T-cell (primary cell): ENCODE measurements around the gene TAF3. TPM values are rescaled to one million over a fixed set of nuclear protein-coding genes. Genes with fewer than 3 reads are reported as not detected.

Experiments used
- ATAC-seq, 4 experiments: fragments of 200-7000 bp in 3 of 4; fragments of 150-1000 bp in 1 of 4; cut with Tn5 transposase; replicated peaks in 1 of 4; 1 replicate in 3 of 4; 2 replicates in 1 of 4; pipeline ENCODE4 v1.10.0; 2021; ENCODE audit warnings: moderate library complexity in 3 of 4, mild to moderate bottlenecking in 2 of 4, moderate number of reproducible peaks in 1 of 4
- CTCF ChIA-PET, 2 donors: fragments of 300-600 bp; sonication (Branson Sonifier 250); formaldehyde crosslinking; loops; one replicate each; lab custom pipeline; 2022; ENCODE audit warnings: antibody characterized with exemption in 2 of 2; lab: Charles Lee
- POLR2A ChIA-PET, 2 donors: fragments of 300-600 bp; sonication (Branson Sonifier 250); formaldehyde crosslinking; loops; one replicate each; lab custom pipeline; 2022; ENCODE audit warnings: antibody characterized with exemption in 2 of 2; lab: Charles Lee
- DNase-seq, 35 experiments: peaks; one replicate each; pipeline versions ENCODE4 v3.0.0 to v3.0.0-alpha.2; 2013 to 2023
- H3K27ac ChIP-seq: one replicate; pipeline ENCODE4 v1.5.1; 2013; ENCODE audit warnings: low read length
- H3K27me3 ChIP-seq, 2 experiments: replicated peaks in 1 of 2; 1 replicate in 1 of 2; 2 replicates in 1 of 2; pipeline versions ENCODE4 v1.6.1 to v1.7.0; 2013; ENCODE audit warnings: low read length in 1 of 2, mixed read lengths in 1 of 2; ENCODE audit not compliant: control insufficient read depth in 2 of 2, insufficient read depth in 2 of 2; ENCODE audit errors: extremely low read depth in 1 of 2
- H3K36me3 ChIP-seq, 2 donors: 1 replicate in 1 of 2; 2 replicates in 1 of 2; pipeline versions ENCODE4 v1.6.1 to v1.7.0; 2013; ENCODE audit warnings: low read length in 1 of 2; ENCODE audit not compliant: control insufficient read depth in 2 of 2, insufficient read depth in 1 of 2; ENCODE audit errors: extremely low read depth in 1 of 2
- H3K4me1 ChIP-seq, 2 experiments: 1 replicate in 1 of 2; 2 replicates in 1 of 2; pipeline versions ENCODE4 v1.6.1 to v1.7.0; 2013; ENCODE audit warnings: low read length in 2 of 2, mixed read lengths in 1 of 2; ENCODE audit not compliant: insufficient read depth in 2 of 2, control insufficient read depth in 1 of 2; ENCODE audit errors: extremely low read depth in 1 of 2
- H3K4me3 ChIP-seq, 2 donors: 1 replicate in 1 of 2; 2 replicates in 1 of 2; pipeline versions ENCODE4 v1.5.1 to v1.7.0; 2013; ENCODE audit warnings: mild to moderate bottlenecking in 2 of 2, low read length in 1 of 2, moderate library complexity in 1 of 2; ENCODE audit not compliant: control insufficient read depth in 1 of 2; ENCODE audit errors: extremely low read depth in 1 of 2
- H3K9me3 ChIP-seq: 2 replicates; pipeline ENCODE4 v1.7.0; 2013
- H3K27ac Mint-ChIP-seq, 2 donors: one replicate each; pipeline ENCODE4 v1.8.0; 2020 to 2021; ENCODE audit warnings: mild to moderate bottlenecking in 2 of 2, mixed read lengths in 2 of 2
- H3K27me3 Mint-ChIP-seq, 2 donors: one replicate each; pipeline ENCODE4 v1.8.0; 2021 to 2022; ENCODE audit warnings: mixed read lengths in 2 of 2
- H3K36me3 Mint-ChIP-seq: one replicate; pipeline ENCODE4 v1.8.0; 2021; ENCODE audit warnings: mixed read lengths
- H3K4me1 Mint-ChIP-seq, 3 donors: one replicate each; pipeline ENCODE4 v1.8.0; 2020 to 2022; ENCODE audit warnings: mixed read lengths in 3 of 3, mild to moderate bottlenecking in 1 of 3
- H3K4me3 Mint-ChIP-seq, 3 donors: one replicate each; pipeline ENCODE4 v1.8.0; 2020 to 2022; ENCODE audit warnings: mild to moderate bottlenecking in 3 of 3, mixed read lengths in 3 of 3, moderate library complexity in 3 of 3
- H3K9me3 Mint-ChIP-seq, 3 donors: one replicate each; pipeline ENCODE4 v1.8.0; 2020 to 2022; ENCODE audit warnings: mixed read lengths in 3 of 3
- WGBS: methylation state at CpG from one replicate; pipeline ENCODE4 v1.1.5; 2013; ENCODE audit warnings: missing lambda C conversion rate; ENCODE audit not compliant: insufficient coverage; 5-methylcytosine and 5-hydroxymethylcytosine counted together
- total RNA-seq, 35 experiments: library from RNA in 6 of 35; stranded (reverse) in 6 of 35; fragments of 120-200 nt in 1 of 35; gene quantifications; one replicate each; pipeline versions ENCODE4 v1.2.1 to v1.2.4 and lab custom pipeline; 2013 to 2026

The TAF3 gene
- total RNA-seq, 5 donors from 2014 or later (not counting 1 experiment from before 2014, with no cell fraction given), result 18.2 to 21.8 (median 20.0) TPM

DNA sequence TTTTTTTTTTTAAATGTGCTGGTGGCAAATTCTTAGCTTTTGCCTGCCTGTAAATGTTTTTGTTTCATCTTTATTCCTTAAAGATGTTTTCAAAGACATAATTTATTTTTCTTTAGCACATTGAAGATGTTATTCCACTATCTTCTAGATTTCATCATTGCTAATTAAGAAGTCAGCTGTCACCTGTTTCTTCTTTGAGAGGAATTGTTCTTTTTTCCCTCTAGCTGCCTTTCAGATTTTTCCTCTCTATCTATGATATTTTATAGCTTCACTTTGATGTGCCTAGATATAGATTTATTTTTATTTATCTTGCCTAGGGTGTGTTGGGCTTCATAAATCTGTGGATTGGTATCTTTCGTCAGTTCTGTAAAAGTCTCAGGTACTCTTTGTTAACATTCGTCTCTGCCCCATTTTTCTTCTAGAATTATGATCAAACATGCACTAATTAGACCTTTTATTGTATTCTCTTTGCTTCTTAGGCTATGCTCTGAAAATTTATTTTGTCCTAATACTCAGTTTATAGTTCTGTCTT, 186.2 kb downstream of the TAF3 start:
- H3K9me3 Mint-ChIP-seq, result peaks cover 0 to 29% (median 14%) of the 10 kb centered on the region in 3 donors
- Histone ChIP-seq H3K9me3 (peaks cover 4% of the 10 kb centered on the region), H3K4me3 (no peak overlapping the region), H3K36me3 (peaks cover 3 to 7% of the 10 kb centered on the region in 2 donors), H3K27ac (no peak overlapping the region), H3K4me1 (no peaks in the 10 kb centered on the region), H3K27me3 (no peaks in the 10 kb centered on the region)
- peaks cover 64% of the 10 kb centered on the region for H3K36me3 Mint-ChIP-seq
- WGBS, result no CpG with 5 or more reads among the region's 2 CpGs
- no peaks in the 10 kb centered on the region for H3K27me3 Mint-ChIP-seq
- ChIA-PET POLR2A (no interaction called here), CTCF (interaction anchor here in 1 of 2 donors (0.7 kb wide), 1 partner anchor 1575 kb away, joined by 3 read pairs; no protein-coding TSS in a partner anchor)
- H3K27ac Mint-ChIP-seq, result no peak overlapping the region
- no peak overlapping the region for H3K4me3 Mint-ChIP-seq
- ATAC-seq (no peak), DNase-seq (no peak)
- no peaks in the 10 kb centered on the region for H3K4me1 Mint-ChIP-seq

DNA sequence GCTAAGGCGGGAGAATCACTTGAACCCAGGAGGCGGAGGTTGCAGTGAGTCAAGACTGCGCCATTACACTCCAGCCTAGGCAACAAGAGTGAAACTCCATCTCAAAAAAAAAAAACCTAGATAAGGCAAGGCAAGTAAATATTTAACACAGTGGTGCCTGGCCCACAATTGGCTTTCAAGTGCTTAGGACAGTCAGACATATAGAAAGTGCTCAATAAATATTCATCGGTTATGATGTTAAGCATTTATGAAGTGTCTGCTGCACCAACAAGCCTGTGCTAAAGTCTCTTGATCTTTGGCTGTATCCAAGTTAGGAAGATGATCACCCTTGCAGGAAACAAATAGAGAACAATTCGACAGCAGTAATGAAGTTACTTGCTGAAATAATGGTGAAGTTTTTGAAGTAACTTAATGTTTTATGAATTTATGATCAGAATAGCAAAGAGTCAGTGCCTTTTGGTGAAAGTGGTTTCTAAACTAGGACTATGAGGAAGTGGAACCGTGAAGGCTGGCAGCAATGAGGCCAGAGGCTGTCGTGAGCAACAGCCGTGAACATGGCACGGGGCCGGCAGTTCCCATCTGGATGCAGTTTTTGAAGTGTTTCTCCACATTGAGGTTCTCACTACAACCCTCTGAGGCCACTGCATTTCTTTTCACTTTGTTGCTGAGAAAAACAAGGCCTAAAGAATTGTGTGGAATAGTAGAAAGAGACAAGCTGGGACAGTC, 188.1 kb downstream of the TAF3 start:
- Histone ChIP-seq H3K4me1 (no peaks in the 10 kb centered on the region), H3K36me3 (peaks cover 4 to 19% of the 10 kb centered on the region in 2 donors), H3K27ac (no peak overlapping the region), H3K4me3 (no peak overlapping the region), H3K27me3 (no peaks in the 10 kb centered on the region), H3K9me3 (peaks cover 4% of the 10 kb centered on the region)
- Mint-ChIP-seq H3K27ac (no peak overlapping the region), H3K27me3 (no peaks in the 10 kb centered on the region), H3K36me3 (peaks cover 61% of the 10 kb centered on the region), H3K4me1 (no peaks in the 10 kb centered on the region), H3K4me3 (no peak overlapping the region), H3K9me3 (peaks cover 0 to 25% (median 14%) of the 10 kb centered on the region in 3 donors)
- ATAC-seq, result no peak
- DNase-seq, result no peak
- ChIA-PET CTCF (no interaction called here), POLR2A (no interaction called here)
- 91% methylated on average over 8 of the region's 10 CpGs for WGBS

DNA sequence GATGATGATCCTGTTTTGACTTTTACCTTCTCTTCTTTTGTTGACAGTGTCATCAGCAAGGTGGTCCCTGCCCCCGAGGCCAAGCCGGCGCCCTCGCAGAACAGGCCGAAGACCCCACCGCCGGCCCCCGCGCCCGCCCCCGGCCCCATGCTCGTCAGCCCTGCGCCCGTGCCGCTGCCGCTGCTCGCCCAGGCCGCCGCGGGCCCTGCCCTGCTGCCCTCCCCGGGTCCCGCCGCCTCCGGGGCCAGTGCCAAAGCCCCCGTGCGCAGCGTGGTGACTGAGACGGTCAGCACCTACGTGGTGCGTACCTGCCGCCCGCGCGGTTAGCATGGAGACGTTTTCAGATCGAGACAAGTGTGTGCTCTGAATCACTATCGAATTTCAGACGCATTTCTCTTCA, 190.7 kb downstream of the TAF3 start:
- Histone ChIP-seq H3K36me3 (peaks cover 5 to 24% of the 10 kb centered on the region in 2 donors), H3K4me3 (no peak overlapping the region), H3K4me1 (no peaks in the 10 kb centered on the region), H3K27ac (no peak overlapping the region), H3K9me3 (peaks cover 4% of the 10 kb centered on the region), H3K27me3 (no peaks in the 10 kb centered on the region)
- ChIA-PET CTCF (no interaction called here), POLR2A (no interaction called here)
- 97% methylated on average over 28 of the region's 38 CpGs for WGBS
- Mint-ChIP-seq H3K4me1 (no peaks in the 10 kb centered on the region), H3K36me3 (peaks cover 56% of the 10 kb centered on the region), H3K4me3 (no peak overlapping the region), H3K27me3 (no peaks in the 10 kb centered on the region), H3K9me3 (peaks cover 0 to 7% (median 5%) of the 10 kb centered on the region in 3 donors), H3K27ac (no peak overlapping the region)
- DNase-seq, result no peak
- no peak for ATAC-seq

DNA sequence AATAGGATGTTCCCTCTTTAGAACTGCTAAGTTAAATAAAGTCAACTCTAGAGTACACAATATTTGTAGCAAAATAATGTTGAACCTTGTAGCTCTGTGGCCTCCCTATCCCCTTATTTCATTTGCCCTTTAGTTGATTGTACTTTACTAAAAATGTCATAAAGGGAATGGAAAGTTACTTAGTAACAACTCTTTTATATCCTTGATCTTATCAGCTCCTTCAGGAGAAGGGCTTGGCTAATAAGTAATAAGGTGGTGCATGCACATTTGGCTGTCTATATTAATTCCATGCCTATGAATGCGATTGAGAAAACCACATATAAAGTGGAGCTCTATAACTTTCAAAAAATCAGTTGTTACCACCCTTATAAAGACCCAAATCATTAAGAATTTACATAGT, 194.7 kb downstream of the TAF3 start:
- no peaks in the 10 kb centered on the region for H3K4me1 ChIP-seq
- H3K4me3 Mint-ChIP-seq, result no peak overlapping the region
- no peaks in the 10 kb centered on the region for H3K4me1 Mint-ChIP-seq
- ATAC-seq, result no peak
- H3K9me3 Mint-ChIP-seq, result no peaks in the 10 kb centered on the region
- WGBS, result no CpG with 5 or more reads among the region's 1 CpG
- ChIA-PET CTCF (no interaction called here), POLR2A (no interaction called here)
- peaks cover 48% of the 10 kb centered on the region for H3K36me3 Mint-ChIP-seq
- H3K27ac Mint-ChIP-seq, result no peak overlapping the region
- no peak for DNase-seq
- no peak overlapping the region for H3K27ac ChIP-seq
- no peaks in the 10 kb centered on the region for H3K27me3 ChIP-seq
- no peaks in the 10 kb centered on the region for H3K9me3 ChIP-seq
- H3K36me3 ChIP-seq, result peaks cover 5 to 34% of the 10 kb centered on the region in 2 donors
- no peaks in the 10 kb centered on the region for H3K27me3 Mint-ChIP-seq
- no peak overlapping the region for H3K4me3 ChIP-seq

DNA sequence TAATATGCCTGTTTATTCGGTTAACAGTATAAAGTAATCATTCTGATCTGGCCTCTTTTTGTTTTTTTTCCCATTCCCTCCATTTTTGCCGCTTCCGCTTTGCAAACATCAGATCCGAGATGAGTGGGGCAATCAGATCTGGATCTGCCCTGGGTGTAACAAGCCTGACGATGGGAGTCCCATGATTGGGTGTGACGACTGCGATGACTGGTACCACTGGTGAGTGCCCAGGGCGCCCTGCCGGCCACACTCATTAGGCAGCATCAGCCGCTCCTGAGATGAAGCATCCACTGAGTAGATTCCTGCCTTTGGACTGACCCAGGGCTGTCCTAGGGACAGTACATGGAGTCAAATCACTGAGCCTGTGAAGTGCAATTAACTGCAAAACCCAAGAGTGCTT, 195.3 kb downstream of the TAF3 start:
- 98% methylated on average over 9 of the region's 10 CpGs for WGBS
- no peaks in the 10 kb centered on the region for H3K9me3 Mint-ChIP-seq
- DNase-seq (no peak), ATAC-seq (no peak)
- H3K9me3 ChIP-seq, result no peaks in the 10 kb centered on the region
- peaks cover 5 to 34% of the 10 kb centered on the region in 2 donors for H3K36me3 ChIP-seq
- peaks cover 0 to 2% (median 2%) of the 10 kb centered on the region in 3 donors for H3K4me1 Mint-ChIP-seq
- ChIA-PET CTCF (no interaction called here), POLR2A (no interaction called here)
- no peak overlapping the region for H3K4me3 Mint-ChIP-seq
- no peaks in the 10 kb centered on the region for H3K4me1 ChIP-seq
- no peak overlapping the region for H3K4me3 ChIP-seq
- no peak overlapping the region for H3K27ac ChIP-seq
- peaks cover 46% of the 10 kb centered on the region for H3K36me3 Mint-ChIP-seq
- H3K27ac Mint-ChIP-seq, result no peak overlapping the region
- H3K27me3 ChIP-seq, result no peaks in the 10 kb centered on the region
- no peaks in the 10 kb centered on the region for H3K27me3 Mint-ChIP-seq

DNA sequence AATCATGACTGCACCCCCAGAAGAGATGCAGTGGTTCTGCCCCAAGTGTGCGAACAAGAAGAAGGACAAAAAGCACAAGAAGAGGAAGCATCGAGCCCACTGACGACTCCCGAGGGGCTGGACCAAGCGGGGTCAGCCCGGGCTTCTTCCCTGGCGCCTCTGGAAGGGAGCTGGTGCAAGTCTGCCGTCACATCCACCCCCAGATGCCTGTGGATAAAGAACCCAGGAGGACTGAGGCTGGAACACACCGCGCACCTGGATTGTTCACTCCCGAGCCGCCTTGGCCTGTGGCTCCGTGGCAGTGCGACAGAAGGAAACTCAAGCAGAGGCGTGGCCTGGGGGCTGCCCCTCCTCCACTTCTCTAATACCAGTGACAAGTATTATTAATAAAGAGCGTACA, 196.3 kb downstream of the TAF3 start:
- peaks cover 2 to 29% of the 10 kb centered on the region in 2 donors for H3K36me3 ChIP-seq
- H3K9me3 Mint-ChIP-seq, result no peaks in the 10 kb centered on the region
- POLR2A ChIA-PET, result interaction anchor here in 1 of 2 donors (0.6 kb wide), 1 partner anchor 924 kb away, joined by 3 read pairs; no protein-coding TSS in a partner anchor

More for the DNA sequence above, 196.3 kb downstream of the TAF3 start:
- Histone ChIP-seq H3K9me3 (no peaks in the 10 kb centered on the region), H3K4me3 (no peak overlapping the region), H3K4me1 (no peaks in the 10 kb centered on the region), H3K27ac (no peak overlapping the region), H3K27me3 (no peaks in the 10 kb centered on the region)
- CTCF ChIA-PET, result no interaction called here
- ATAC-seq (no peak), DNase-seq (no peak)
- Mint-ChIP-seq H3K36me3 (peaks cover 40% of the 10 kb centered on the region), H3K4me1 (peaks cover 0 to 2% (median 2%) of the 10 kb centered on the region in 3 donors), H3K4me3 (no peak overlapping the region), H3K27ac (no peak overlapping the region), H3K27me3 (no peaks in the 10 kb centered on the region)
- WGBS, result 96% methylated on average over 8 of the region's 16 CpGs
